Kidney (tissue), 14 donors: ENCODE measurements around the gene PARVB. TPM values are rescaled to one million over a fixed set of nuclear protein-coding genes. Genes with fewer than 3 reads are reported as not detected.

Experiments used
- DNase-seq, 5 donors: peaks; one replicate each; pipeline ENCODE4 v3.0.0-alpha.2; 2013 to 2020
- FAIRE-seq: peaks from 2 replicates; lab custom pipeline; 2012; peaks lifted over from hg19 to GRCh38; lab: Jason Lieb, UNC
- H3K27ac ChIP-seq, 2 donors: one replicate each; pipeline ENCODE4 v1.7.0; 2013; ENCODE audit warnings: low read depth in 2 of 2, low read length in 2 of 2, inconsistent platforms in 1 of 2
- H3K27me3 ChIP-seq: one replicate; pipeline ENCODE4 v1.7.1; 2013; ENCODE audit warnings: low read length, inconsistent platforms; ENCODE audit not compliant: control insufficient read depth, insufficient read depth
- H3K36me3 ChIP-seq, 3 donors: one replicate each; pipeline versions ENCODE4 v1.7.0 to v1.7.1; 2013; ENCODE audit warnings: low read length in 3 of 3, control low read depth in 1 of 3, inconsistent platforms in 1 of 3; ENCODE audit not compliant: insufficient read depth in 3 of 3, control insufficient read depth in 2 of 3
- H3K4me1 ChIP-seq, 3 donors: one replicate each; pipeline versions ENCODE4 v1.7.0 to v1.7.1; 2013; ENCODE audit warnings: low read length in 3 of 3, inconsistent platforms in 1 of 3, low read depth in 1 of 3; ENCODE audit not compliant: control insufficient read depth in 2 of 3, insufficient read depth in 2 of 3
- H3K4me3 ChIP-seq, 3 donors: one replicate each; pipeline versions ENCODE4 v1.7.0 to v1.8.1; 2013; ENCODE audit warnings: low read length in 3 of 3, control low read depth in 1 of 3, inconsistent platforms in 1 of 3
- H3K9ac ChIP-seq, 3 donors: one replicate each; pipeline versions ENCODE4 v1.7.0 to v1.7.1; 2013; ENCODE audit warnings: low read length in 3 of 3, control low read depth in 1 of 3, inconsistent platforms in 1 of 3
- H3K9me3 ChIP-seq, 3 donors: one replicate each; pipeline versions ENCODE4 v1.7.0 to v1.7.1; 2013; ENCODE audit warnings: low read length in 3 of 3, control low read depth in 1 of 3, inconsistent platforms in 1 of 3; ENCODE audit not compliant: control insufficient read depth in 2 of 3, insufficient read depth in 1 of 3
- CTCF ChIP-seq: IDR thresholded peaks from 3 replicates; pipeline ENCODE4 v1.5.1; 2012; ENCODE audit warnings: mild to moderate bottlenecking, moderate library complexity, borderline replicate concordance; ENCODE audit not compliant: insufficient read depth; ENCODE audit errors: extremely low read depth
- intact Hi-C: fragments of 100-400 bp; cut with DNase I; formaldehyde crosslinking; loops from one replicate; pipeline ENCODE4 v1.11.1; 2022
- polyA plus RNA-seq: library from polyadenylated mRNA; stranded (reverse); fragments of 350-450 nt; fragmentation: Illumina TruSeq; extraction: RNeasy Lipid Tissue Mini Kit (QIAGEN cat#74804); gene quantifications from one replicate; pipeline ENCODE4 v1.2.3, GENCODE V29; 2014; ENCODE audit warnings: low read depth, low replicate concordance; ENCODE audit not compliant: insufficient read depth
- total RNA-seq: library from RNA; stranded (reverse); fragmentation: NEBNext Ultra II Directional; extraction: Animal tissue kit (Norgen Biotek cat#: 25700); gene quantifications from one replicate; pipeline ENCODE4 v1.2.1, GENCODE V29; 2021
- donor health status: control.
- donor health status: control.
- donor health status: control.
- donor health status: control.
- donor health status: control.
- donor health status: DM: yes; HTN: yes; CAD: no.
- donor health status: Normal renal cell carcinoma (clear cell type).

The PARVB gene
- total and polyA plus RNA-seq, 2 donors from 2014 or later, result 32.9 to 51.1 TPM

DNA sequence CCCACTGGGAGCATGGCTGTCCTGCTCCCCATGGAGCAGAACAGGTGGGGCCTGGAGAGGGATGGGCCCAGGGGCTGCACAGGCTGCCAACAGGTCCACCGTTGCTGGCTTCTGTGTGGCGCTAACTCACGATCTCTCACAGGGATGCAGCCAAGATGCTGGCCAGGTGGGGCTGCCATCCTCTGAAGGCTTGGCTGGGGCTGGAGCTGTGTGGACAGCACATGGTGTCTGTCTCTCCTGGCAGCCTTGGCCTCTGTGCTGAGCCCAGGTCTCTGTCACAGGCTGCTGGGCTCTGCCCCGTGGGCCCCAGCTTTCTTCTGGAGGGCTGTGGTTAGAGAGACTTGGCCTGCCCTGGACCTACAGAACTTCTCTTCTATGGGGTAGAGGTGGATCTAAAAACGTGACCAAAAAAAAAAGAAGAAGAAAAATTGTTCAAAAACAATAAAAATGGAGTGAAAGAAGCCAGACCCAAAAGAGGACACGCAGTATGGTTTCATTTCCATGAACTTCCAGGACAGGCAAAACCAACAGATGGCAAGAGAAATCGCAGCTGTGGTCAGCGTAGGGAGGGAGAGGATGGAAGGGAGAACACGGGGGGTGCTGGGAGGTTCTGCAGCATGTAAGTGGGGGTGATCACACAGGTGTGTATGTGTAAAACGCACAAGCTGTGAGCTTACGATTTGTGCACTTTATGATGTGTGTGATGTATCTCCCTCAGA lies 168.9 kb downstream of the PARVB start:
- Histone ChIP-seq H3K36me3 (no peaks in the 10 kb centered on the region), H3K27me3 (no peaks in the 10 kb centered on the region), H3K27ac (no peak overlapping the region), H3K9ac (no peak overlapping the region), H3K4me1 (no peaks in the 10 kb centered on the region), H3K9me3 (no peaks in the 10 kb centered on the region), H3K4me3 (no peak overlapping the region)
- intact Hi-C loops, result no loop called here
- no peak for TF ChIP-seq CTCF
- FAIRE-seq (no peak), DNase-seq (peak in 2 of 5 donors; percentile 12 to 61)

GRCh38 chr22:44193535-44193891 lies 169.4 kb downstream of the PARVB start:
- FAIRE-seq, result no peak
- no peaks in the 10 kb centered on the region for H3K9me3 ChIP-seq
- no peak overlapping the region for H3K9ac ChIP-seq
- no peaks in the 10 kb centered on the region for H3K27me3 ChIP-seq
- no peak for DNase-seq
- H3K4me1 ChIP-seq, result no peaks in the 10 kb centered on the region
- H3K36me3 ChIP-seq, result no peaks in the 10 kb centered on the region
- no peak overlapping the region for H3K4me3 ChIP-seq
- TF ChIP-seq CTCF, result no peak
- intact Hi-C loops, result no loop called here
- H3K27ac ChIP-seq, result no peak overlapping the region

GRCh38 chr22:44194569-44194968 lies 170.5 kb downstream of the PARVB start:
- Histone ChIP-seq H3K4me3 (no peak overlapping the region), H3K27me3 (no peaks in the 10 kb centered on the region), H3K4me1 (no peaks in the 10 kb centered on the region), H3K9me3 (no peaks in the 10 kb centered on the region), H3K36me3 (no peaks in the 10 kb centered on the region), H3K27ac (no peak overlapping the region), H3K9ac (no peak overlapping the region)
- TF ChIP-seq CTCF, result no peak
- intact Hi-C loops, result no loop called here
- DNase-seq (no peak), FAIRE-seq (no peak)
